Osteoblast (primary cell): ENCODE data around the gene PSAP. TPM values are rescaled to one million over a fixed set of nuclear protein-coding genes. Genes with fewer than 3 reads are reported as not detected.
"Not testable (repeated sequence)": the region's sequence is repeated elsewhere in the genome, so short reads cannot be mapped to it uniquely, and the experiment has no call there.

Source experiments
- DNase-seq: peaks from one replicate; pipeline ENCODE4 v3.0.0; 2011; ENCODE audit warnings: low spot score, mixed read lengths; ENCODE audit not compliant: insufficient read length; ENCODE audit errors: missing footprints
- H2AFZ ChIP-seq: 2 replicates; pipeline ENCODE4 v1.6.0; 2011; ENCODE audit warnings: mild to moderate bottlenecking, low read length
- H3K27ac ChIP-seq: 2 replicates; pipeline ENCODE4 v1.5.1; 2011; ENCODE audit warnings: mild to moderate bottlenecking, low read depth, low read length, moderate library complexity
- H3K27me3 ChIP-seq: 2 replicates; pipeline ENCODE4 v1.6.0; 2012; ENCODE audit warnings: mild to moderate bottlenecking, control low read depth, inconsistent platforms, low read length, moderate library complexity; ENCODE audit not compliant: insufficient read depth
- H3K36me3 ChIP-seq: 2 replicates; pipeline ENCODE4 v1.5.1; 2011; ENCODE audit warnings: mild to moderate bottlenecking, low read length, control low read depth, moderate library complexity; ENCODE audit not compliant: insufficient read depth
- H3K4me1 ChIP-seq: 2 replicates; pipeline ENCODE4 v1.5.1; 2011; ENCODE audit warnings: mild to moderate bottlenecking, low read length, control low read depth, moderate library complexity; ENCODE audit not compliant: insufficient read depth
- H3K4me2 ChIP-seq: 2 replicates; pipeline ENCODE4 v1.6.0; 2011; ENCODE audit warnings: mild to moderate bottlenecking, low read length; ENCODE audit not compliant: insufficient read depth
- H3K4me3 ChIP-seq: fragments of 200-600 bp; sonication (generic); 3 replicates; pipeline ENCODE4 v1.5.1; 2012; ENCODE audit warnings: mild to moderate bottlenecking, low read length, inconsistent platforms; ENCODE audit not compliant: insufficient read depth
- H3K79me2 ChIP-seq: 2 replicates; pipeline ENCODE4 v1.6.0; 2012; ENCODE audit warnings: mild to moderate bottlenecking, low read length, control low read depth, inconsistent platforms; ENCODE audit not compliant: insufficient read depth
- H3K9me3 ChIP-seq: 2 replicates; pipeline ENCODE4 v1.5.1; 2011; ENCODE audit warnings: low read depth, low read length, control low read depth
- H4K20me1 ChIP-seq: 2 replicates; pipeline ENCODE4 v1.6.0; 2012; ENCODE audit warnings: mild to moderate bottlenecking, low read length, control low read depth; ENCODE audit not compliant: insufficient read depth
- CTCF ChIP-seq: IDR thresholded peaks from 2 replicates; pipeline ENCODE4 v1.5.1; 2011; ENCODE audit warnings: mild to moderate bottlenecking, low read depth, low read length, moderate library complexity; ENCODE audit errors: extremely low read depth
- total RNA-seq: library from RNA; depleted of rRNA; stranded (reverse); fragments of >200 nt; gene quantifications from 2 replicates; pipeline ENCODE4 v1.2.3, GENCODE V29; 2012

Gene PSAP
- total RNA-seq, 1 donor, result 1,391 TPM

- Histone ChIP-seq H3K27ac (no peak overlapping the region), H4K20me1 (peaks cover 4% of the 10 kb centered on the region), H3K79me2 (no peaks in the 10 kb centered on the region), H2AFZ (no peak overlapping the region), H3K4me3 (no peak overlapping the region), H3K4me2 (no peak overlapping the region), H3K4me1 (peaks cover 23% of the 10 kb centered on the region), H3K27me3 (peaks cover 2% of the 10 kb centered on the region), H3K36me3 (no peaks in the 10 kb centered on the region), H3K9me3 (no peaks in the 10 kb centered on the region)
- TF ChIP-seq CTCF, result no peak
- no peak for DNase-seq
These were observed 7.2 kb upstream of the PSAP start for GRCh38 chr10:71857934-71858890.

- no peak overlapping the region for H3K4me2 ChIP-seq
- H3K27me3 ChIP-seq, result no peaks in the 10 kb centered on the region
- DNase-seq, result no peak
- no peak overlapping the region for H3K27ac ChIP-seq
- no peak overlapping the region for H2AFZ ChIP-seq
- no peak for TF ChIP-seq CTCF
- no peak overlapping the region for H3K4me3 ChIP-seq
- no peaks in the 10 kb centered on the region for H3K79me2 ChIP-seq
- H3K9me3 ChIP-seq, result no peaks in the 10 kb centered on the region
- H3K36me3 ChIP-seq, result no peaks in the 10 kb centered on the region
- H4K20me1 ChIP-seq, result peaks cover 4% of the 10 kb centered on the region
- H3K4me1 ChIP-seq, result peaks cover 19% of the 10 kb centered on the region
These were observed 5.6 kb upstream of the PSAP start for GRCh38 chr10:71856619-71857018.

- no peaks in the 10 kb centered on the region for H3K36me3 ChIP-seq
- peak overlapping the region; percentile 10 for H2AFZ ChIP-seq
- no peaks in the 10 kb centered on the region for H3K27me3 ChIP-seq
- peaks cover 9% of the 10 kb centered on the region for H4K20me1 ChIP-seq
- peak; percentile 59 for DNase-seq
- no peak overlapping the region for H3K4me2 ChIP-seq
- no peak overlapping the region for H3K4me3 ChIP-seq
- H3K4me1 ChIP-seq, result peaks cover 17% of the 10 kb centered on the region
- TF ChIP-seq CTCF, result no peak
- peaks cover 21% of the 10 kb centered on the region for H3K79me2 ChIP-seq
- H3K27ac ChIP-seq, result no peak overlapping the region
- no peaks in the 10 kb centered on the region for H3K9me3 ChIP-seq
These were observed 3.0 kb upstream of the PSAP start for GRCh38 chr10:71854031-71854430.

GRCh38 chr10:71852355-71852937 lies 1.4 kb upstream of the PSAP start:
- Histone ChIP-seq H3K79me2 (peaks cover 37% of the 10 kb centered on the region), H3K4me3 (no peak overlapping the region), H4K20me1 (peaks cover 24% of the 10 kb centered on the region), H3K4me2 (no peak overlapping the region), H3K9me3 (no peaks in the 10 kb centered on the region), H3K36me3 (no peaks in the 10 kb centered on the region), H3K27me3 (no peaks in the 10 kb centered on the region), H2AFZ (no peak overlapping the region), H3K4me1 (peaks cover 26% of the 10 kb centered on the region), H3K27ac (no peak overlapping the region)
- DNase-seq, result no peak
- no peak for TF ChIP-seq CTCF

- H3K27me3 ChIP-seq, DNase-seq, H3K9me3 ChIP-seq, H3K36me3 ChIP-seq: not testable (repeated sequence)
- Histone ChIP-seq H3K4me1 (peaks cover 26% of the 10 kb centered on the region), H4K20me1 (peaks cover 33% of the 10 kb centered on the region), H2AFZ (peak overlapping the region; percentile 74), H3K4me2 (peak overlapping the region; percentile 97), H3K4me3 (peak overlapping the region; percentile 100), H3K79me2 (peaks cover 45% of the 10 kb centered on the region), H3K27ac (peak overlapping the region; percentile 96)
These were observed 529 bp upstream of the PSAP start for GRCh38 chr10:71851465-71852095.
